ENCODE results near the gene AMOTL1.

Gene AMOTL1, protein sequence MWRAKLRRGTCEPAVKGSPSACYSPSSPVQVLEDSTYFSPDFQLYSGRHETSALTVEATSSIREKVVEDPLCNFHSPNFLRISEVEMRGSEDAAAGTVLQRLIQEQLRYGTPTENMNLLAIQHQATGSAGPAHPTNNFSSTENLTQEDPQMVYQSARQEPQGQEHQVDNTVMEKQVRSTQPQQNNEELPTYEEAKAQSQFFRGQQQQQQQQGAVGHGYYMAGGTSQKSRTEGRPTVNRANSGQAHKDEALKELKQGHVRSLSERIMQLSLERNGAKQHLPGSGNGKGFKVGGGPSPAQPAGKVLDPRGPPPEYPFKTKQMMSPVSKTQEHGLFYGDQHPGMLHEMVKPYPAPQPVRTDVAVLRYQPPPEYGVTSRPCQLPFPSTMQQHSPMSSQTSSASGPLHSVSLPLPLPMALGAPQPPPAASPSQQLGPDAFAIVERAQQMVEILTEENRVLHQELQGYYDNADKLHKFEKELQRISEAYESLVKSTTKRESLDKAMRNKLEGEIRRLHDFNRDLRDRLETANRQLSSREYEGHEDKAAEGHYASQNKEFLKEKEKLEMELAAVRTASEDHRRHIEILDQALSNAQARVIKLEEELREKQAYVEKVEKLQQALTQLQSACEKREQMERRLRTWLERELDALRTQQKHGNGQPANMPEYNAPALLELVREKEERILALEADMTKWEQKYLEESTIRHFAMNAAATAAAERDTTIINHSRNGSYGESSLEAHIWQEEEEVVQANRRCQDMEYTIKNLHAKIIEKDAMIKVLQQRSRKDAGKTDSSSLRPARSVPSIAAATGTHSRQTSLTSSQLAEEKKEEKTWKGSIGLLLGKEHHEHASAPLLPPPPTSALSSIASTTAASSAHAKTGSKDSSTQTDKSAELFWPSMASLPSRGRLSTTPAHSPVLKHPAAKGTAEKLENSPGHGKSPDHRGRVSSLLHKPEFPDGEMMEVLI

GRCh38 chr11:94767701-94768601 is at the start of gene AMOTL1:
AMOTL1 (plus strand) TSS chr11:94768356; CDS start chr11:94768512, 156 bp downstream.
- peak in 1 of 2 donors; percentile 15 for DNase-seq (ENCODE audit: low read depth in 2 of 2)

GRCh38 chr11:94719876-94720275 is 48.3 kb upstream of the AMOTL1 start:
- DNase-seq (ENCODE audit: low read depth in 2 of 2): no peak

DNA sequence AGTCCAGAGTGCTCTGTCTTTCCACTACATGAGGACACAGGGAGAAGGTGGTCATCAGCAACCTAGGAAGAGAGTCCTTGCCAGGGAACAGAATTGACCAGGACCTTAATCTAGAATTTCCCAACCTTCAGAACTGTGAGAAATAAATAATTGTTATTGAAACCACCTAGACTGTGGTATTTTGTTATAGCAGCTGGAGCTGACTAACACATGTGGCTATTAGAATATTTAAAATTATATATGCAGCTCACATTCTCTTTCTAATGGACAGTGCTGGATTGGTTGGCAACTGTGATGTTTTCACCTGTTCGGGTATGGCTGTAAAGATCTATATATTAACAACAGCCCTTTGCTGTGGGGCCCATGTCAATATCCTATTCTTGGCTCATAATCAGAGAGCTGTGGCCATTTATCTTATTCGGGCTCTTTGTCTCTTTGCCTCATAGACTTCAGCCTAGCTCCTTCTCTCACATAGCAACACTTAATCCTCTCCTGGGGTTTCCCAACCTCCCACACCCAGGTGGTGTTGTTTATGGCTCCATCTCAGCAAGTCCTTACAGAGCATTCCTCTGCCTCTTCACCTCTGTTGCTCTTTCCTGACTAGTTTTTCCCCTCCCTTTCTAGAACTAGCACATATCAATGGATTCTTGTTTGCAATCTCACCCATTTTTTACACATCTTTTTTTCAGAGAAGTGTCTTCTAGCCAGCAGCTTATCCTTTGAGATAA is 46.4 kb upstream of the AMOTL1 start:
- DNase-seq (ENCODE audit: low read depth in 2 of 2): no peak

- no peak for DNase-seq (ENCODE audit: low read depth in 2 of 2)
Observed at GRCh38 chr11:94722735-94723134, 45.4 kb upstream of the AMOTL1 start.

DNA sequence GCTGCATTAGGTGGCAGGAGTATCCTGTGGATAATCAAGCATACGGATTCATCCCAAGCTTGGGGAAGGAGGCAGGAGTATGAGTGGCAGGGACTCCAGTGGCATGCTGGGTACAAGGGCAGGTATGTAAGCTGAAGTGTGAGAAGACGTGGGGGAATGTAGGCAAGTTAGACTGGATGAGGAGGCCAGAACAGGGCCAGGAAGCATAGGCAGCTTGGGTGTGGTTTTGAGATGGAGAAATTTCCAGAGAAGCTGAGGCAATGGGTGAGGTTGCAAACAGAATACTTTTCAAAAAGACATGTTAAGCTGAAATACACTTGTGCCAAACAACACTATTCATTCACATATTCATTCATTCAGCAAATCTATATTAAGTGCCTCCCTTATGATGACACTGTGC is 43.1 kb upstream of the AMOTL1 start:
- DNase-seq (ENCODE audit: low read depth in 2 of 2): no peak

DNA sequence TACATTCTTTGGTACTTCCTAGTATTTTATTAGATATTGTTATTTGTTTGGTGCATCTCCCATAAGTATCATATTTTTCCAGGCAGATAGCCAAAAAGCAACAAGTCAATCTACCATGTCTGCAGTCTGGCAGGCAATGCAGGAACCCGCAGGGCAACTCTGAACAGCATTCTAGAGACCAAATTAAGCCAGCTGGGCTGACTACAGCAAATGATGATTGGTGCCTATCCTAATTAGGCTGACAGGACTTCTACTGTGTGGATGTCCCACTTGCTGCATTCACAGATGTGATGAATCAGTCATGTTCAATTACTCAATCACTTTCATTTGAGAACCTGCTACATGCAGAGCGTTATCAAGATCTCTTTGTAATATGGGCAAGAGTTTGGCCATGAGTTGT is 40.3 kb upstream of the AMOTL1 start:
- no peak for DNase-seq (ENCODE audit: low read depth in 2 of 2)

- no peak for DNase-seq (ENCODE audit: low read depth in 2 of 2)
Observed at GRCh38 chr11:94728541-94728940, 39.6 kb upstream of the AMOTL1 start.

DNA sequence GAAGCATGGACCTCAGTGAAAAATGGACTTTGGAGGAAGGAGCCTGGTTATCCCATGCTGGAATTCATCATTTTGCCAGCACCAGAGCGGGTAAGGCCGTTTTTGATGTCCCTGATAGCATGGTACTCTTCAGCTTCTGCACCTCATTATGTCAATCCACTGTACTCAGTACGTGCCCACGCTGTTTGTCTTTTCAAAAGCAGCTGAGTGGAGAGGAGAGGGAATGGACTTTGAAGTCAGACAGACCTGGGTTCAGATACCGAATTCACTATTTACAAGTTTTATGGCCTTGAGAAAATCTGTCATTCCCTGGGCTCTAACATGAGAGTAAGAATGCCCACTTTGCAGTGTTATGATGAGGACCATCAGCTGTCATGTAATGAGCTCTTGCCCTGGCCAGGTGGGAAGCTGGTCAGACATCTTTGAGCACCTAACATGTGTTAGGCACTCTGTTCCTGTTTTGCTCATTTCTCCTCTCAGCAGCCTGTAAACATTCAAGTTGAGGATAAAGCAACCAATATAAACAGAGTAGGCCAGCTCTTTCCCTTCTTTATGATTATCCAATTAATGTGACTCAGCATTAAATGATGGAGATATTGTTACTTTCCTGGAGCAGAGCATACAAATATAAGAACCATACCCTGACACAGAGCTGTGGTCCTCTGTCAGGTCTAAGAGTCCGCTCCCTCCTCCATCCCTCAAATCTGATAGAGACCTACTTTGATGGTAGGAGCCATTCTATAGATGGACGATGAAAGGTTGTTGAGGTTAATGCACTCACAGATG is 39.0 kb upstream of the AMOTL1 start:
- no peak for DNase-seq (ENCODE audit: low read depth in 2 of 2)

GRCh38 chr11:94730153-94730552 is 38.0 kb upstream of the AMOTL1 start:
- no peak for DNase-seq (ENCODE audit: low read depth in 2 of 2)

GRCh38 chr11:94731880-94732601 is 36.1 kb upstream of the AMOTL1 start:
- DNase-seq (ENCODE audit: low read depth in 2 of 2): no peak

- DNase-seq (ENCODE audit: low read depth in 2 of 2): no peak
Observed at GRCh38 chr11:94732617-94733281, 35.4 kb upstream of the AMOTL1 start.

GRCh38 chr11:94734563-94735275 is 33.4 kb upstream of the AMOTL1 start:
- DNase-seq (ENCODE audit: low read depth in 2 of 2): no peak

DNA sequence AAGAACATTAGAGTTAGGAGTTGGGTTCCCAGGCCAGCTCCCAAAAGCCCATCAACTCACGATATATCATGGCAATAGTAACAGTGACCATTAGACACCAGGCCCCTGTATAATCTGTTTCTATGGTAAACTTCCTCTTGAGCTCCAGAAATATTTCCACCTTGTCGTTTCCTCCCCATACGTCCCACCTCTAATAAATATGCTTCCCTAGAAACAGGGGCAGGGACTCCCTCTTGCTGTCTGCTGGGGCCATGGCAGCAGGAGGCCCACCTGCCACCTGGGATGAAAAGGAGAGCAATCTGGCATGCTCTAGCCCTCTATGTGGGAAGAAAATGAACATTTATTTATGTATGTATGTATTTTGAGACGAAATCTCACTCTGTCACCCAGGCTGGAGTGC is 32.2 kb upstream of the AMOTL1 start:
- DNase-seq (ENCODE audit: low read depth in 2 of 2): no peak

DNA sequence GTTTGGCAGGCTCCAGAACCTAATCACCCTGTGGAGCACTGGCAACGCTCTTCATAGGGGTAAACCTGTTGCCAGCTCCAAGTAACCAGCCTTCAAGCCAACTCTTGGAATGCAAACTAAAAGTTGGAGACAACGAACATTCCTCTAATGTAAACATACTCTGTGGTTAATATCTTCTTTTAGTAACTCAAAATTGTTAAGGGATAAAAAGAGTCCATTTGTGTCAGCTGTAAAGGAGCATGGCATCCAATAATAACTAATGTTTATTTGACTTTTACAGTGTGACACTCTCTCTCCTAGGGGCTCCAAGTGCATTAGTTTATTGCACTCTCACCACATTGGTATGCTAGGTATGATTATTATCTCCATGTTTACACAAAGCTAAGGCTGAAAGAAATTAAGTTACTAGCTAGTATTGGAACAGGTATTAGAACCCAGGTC is 31.0 kb upstream of the AMOTL1 start:
- DNase-seq (ENCODE audit: low read depth in 2 of 2): no peak

DNA sequence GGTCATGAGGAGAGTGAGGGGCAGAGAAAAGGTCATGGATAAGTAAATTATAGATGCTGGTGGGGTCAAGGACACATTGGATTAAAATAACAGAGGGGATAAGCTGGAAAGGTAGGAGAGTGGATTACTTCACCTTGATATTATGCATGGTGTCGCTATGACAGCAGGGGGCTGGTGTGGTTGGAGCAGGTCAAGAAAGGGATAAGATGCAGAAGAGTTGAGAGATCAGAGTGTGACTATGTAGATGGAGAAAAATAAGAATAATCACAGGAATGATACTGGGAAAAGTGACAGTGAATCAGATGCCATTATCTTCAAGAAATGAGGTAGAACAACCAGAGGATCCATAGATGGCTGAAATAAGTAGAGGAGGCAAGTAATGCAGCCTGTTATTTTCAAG is 29.4 kb upstream of the AMOTL1 start:
- DNase-seq (ENCODE audit: low read depth in 2 of 2): no peak

GRCh38 chr11:94739331-94739730 is 28.8 kb upstream of the AMOTL1 start:
- no peak for DNase-seq (ENCODE audit: low read depth in 2 of 2)

GRCh38 chr11:94740083-94741021 is 27.8 kb upstream of the AMOTL1 start:
- DNase-seq (ENCODE audit: low read depth in 2 of 2): no peak
